ENCODE data around the gene AADACL2. TPM values are rescaled to one million over a fixed set of nuclear protein-coding genes. Genes with fewer than 3 reads are reported as not detected.

AADACL2 gene
- total RNA-seq, 1 donor, result not detected

GRCh38 chr3:151766454-151766853 is 32.7 kb downstream of the AADACL2 start:
- Histone ChIP-seq H3K27me3 (ENCODE audit: insufficient read depth, low read length) (no peaks in the 10 kb centered on the region), H3K36me3 (ENCODE audit: insufficient read depth, low read length) (no peaks in the 10 kb centered on the region), H3K4me2 (ENCODE audit: insufficient read depth, low read length) (no peak overlapping the region), H3K4me3 (ENCODE audit: insufficient read depth, low read length) (no peak overlapping the region), H3K9me3 (ENCODE audit: low read depth, low read length) (no peaks in the 10 kb centered on the region), H3K27ac (ENCODE audit: low read depth, low read length) (peak overlapping the region; percentile 35), H3K79me2 (ENCODE audit: insufficient read depth, low read length) (no peaks in the 10 kb centered on the region), H2AFZ (ENCODE audit: low read length) (peak overlapping the region; percentile 15), H3K4me1 (ENCODE audit: insufficient read depth, low read length) (peaks cover 24% of the 10 kb centered on the region), H4K20me1 (ENCODE audit: insufficient read depth, low read length) (no peaks in the 10 kb centered on the region)
- DNase-seq (ENCODE audit: insufficient read length, low spot score, missing footprints), result no peak
- no peak for TF ChIP-seq CTCF (IDR thresholded peaks at IDR 0.05; ENCODE audit: extremely low read depth, low read depth, low read length)

GRCh38 chr3:151768393-151768930 is 34.7 kb downstream of the AADACL2 start:
- peak; percentile 5 for DNase-seq (ENCODE audit: insufficient read length, low spot score, missing footprints)
- no peaks in the 10 kb centered on the region for H3K9me3 ChIP-seq (ENCODE audit: low read depth, low read length)
- H3K4me1 ChIP-seq (ENCODE audit: insufficient read depth, low read length), result peaks cover 24% of the 10 kb centered on the region
- peak overlapping the region; percentile 38 for H2AFZ ChIP-seq (ENCODE audit: low read length)
- no peaks in the 10 kb centered on the region for H3K27me3 ChIP-seq (ENCODE audit: insufficient read depth, low read length)
- no peak overlapping the region for H3K4me2 ChIP-seq (ENCODE audit: insufficient read depth, low read length)
- TF ChIP-seq CTCF (IDR thresholded peaks at IDR 0.05; ENCODE audit: extremely low read depth, low read depth, low read length), result no peak
- no peak overlapping the region for H3K27ac ChIP-seq (ENCODE audit: low read depth, low read length)
- no peaks in the 10 kb centered on the region for H3K79me2 ChIP-seq (ENCODE audit: insufficient read depth, low read length)
- H3K4me3 ChIP-seq (ENCODE audit: insufficient read depth, low read length), result no peak overlapping the region
- no peaks in the 10 kb centered on the region for H3K36me3 ChIP-seq (ENCODE audit: insufficient read depth, low read length)
- H4K20me1 ChIP-seq (ENCODE audit: insufficient read depth, low read length), result no peaks in the 10 kb centered on the region

GRCh38 chr3:151769175-151769574 is 35.4 kb downstream of the AADACL2 start:
- Histone ChIP-seq H3K4me1 (ENCODE audit: insufficient read depth, low read length) (peaks cover 24% of the 10 kb centered on the region), H4K20me1 (ENCODE audit: insufficient read depth, low read length) (no peaks in the 10 kb centered on the region), H3K27ac (ENCODE audit: low read depth, low read length) (no peak overlapping the region), H3K4me2 (ENCODE audit: insufficient read depth, low read length) (no peak overlapping the region), H3K4me3 (ENCODE audit: insufficient read depth, low read length) (no peak overlapping the region), H2AFZ (ENCODE audit: low read length) (no peak overlapping the region), H3K36me3 (ENCODE audit: insufficient read depth, low read length) (no peaks in the 10 kb centered on the region), H3K27me3 (ENCODE audit: insufficient read depth, low read length) (no peaks in the 10 kb centered on the region), H3K9me3 (ENCODE audit: low read depth, low read length) (no peaks in the 10 kb centered on the region), H3K79me2 (ENCODE audit: insufficient read depth, low read length) (no peaks in the 10 kb centered on the region)
- DNase-seq (ENCODE audit: insufficient read length, low spot score, missing footprints), result no peak
- TF ChIP-seq CTCF (IDR thresholded peaks at IDR 0.05; ENCODE audit: extremely low read depth, low read depth, low read length), result no peak

GRCh38 chr3:151770956-151771355 is 37.2 kb downstream of the AADACL2 start:
- peak overlapping the region; percentile 33 for H3K4me2 ChIP-seq (ENCODE audit: insufficient read depth, low read length)
- H3K4me3 ChIP-seq (ENCODE audit: insufficient read depth, low read length), result no peak overlapping the region
- H2AFZ ChIP-seq (ENCODE audit: low read length), result no peak overlapping the region
- no peaks in the 10 kb centered on the region for H3K27me3 ChIP-seq (ENCODE audit: insufficient read depth, low read length)
- H3K79me2 ChIP-seq (ENCODE audit: insufficient read depth, low read length), result no peaks in the 10 kb centered on the region
- peaks cover 21% of the 10 kb centered on the region for H3K4me1 ChIP-seq (ENCODE audit: insufficient read depth, low read length)
- H3K36me3 ChIP-seq (ENCODE audit: insufficient read depth, low read length), result no peaks in the 10 kb centered on the region
- no peaks in the 10 kb centered on the region for H3K9me3 ChIP-seq (ENCODE audit: low read depth, low read length)
- DNase-seq (ENCODE audit: insufficient read length, low spot score, missing footprints), result peak; percentile 68
- H4K20me1 ChIP-seq (ENCODE audit: insufficient read depth, low read length), result no peaks in the 10 kb centered on the region
- TF ChIP-seq CTCF (IDR thresholded peaks at IDR 0.05; ENCODE audit: extremely low read depth, low read depth, low read length), result no peak
- H3K27ac ChIP-seq (ENCODE audit: low read depth, low read length), result peak overlapping the region; percentile 38
